Putamen (tissue), 1 donor: ENCODE measurements around the gene PLA2G12B.
"Not testable (repeated sequence)": the region's sequence is repeated elsewhere in the genome, so short reads cannot be mapped to it uniquely, and the experiment has no call there.

Source experiments
- DNase-seq: peaks from one replicate; pipeline ENCODE4 v3.0.0-alpha.2; 2016; ENCODE audit warnings: low spot score

Gene PLA2G12B, protein sequence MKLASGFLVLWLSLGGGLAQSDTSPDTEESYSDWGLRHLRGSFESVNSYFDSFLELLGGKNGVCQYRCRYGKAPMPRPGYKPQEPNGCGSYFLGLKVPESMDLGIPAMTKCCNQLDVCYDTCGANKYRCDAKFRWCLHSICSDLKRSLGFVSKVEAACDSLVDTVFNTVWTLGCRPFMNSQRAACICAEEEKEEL

DNA sequence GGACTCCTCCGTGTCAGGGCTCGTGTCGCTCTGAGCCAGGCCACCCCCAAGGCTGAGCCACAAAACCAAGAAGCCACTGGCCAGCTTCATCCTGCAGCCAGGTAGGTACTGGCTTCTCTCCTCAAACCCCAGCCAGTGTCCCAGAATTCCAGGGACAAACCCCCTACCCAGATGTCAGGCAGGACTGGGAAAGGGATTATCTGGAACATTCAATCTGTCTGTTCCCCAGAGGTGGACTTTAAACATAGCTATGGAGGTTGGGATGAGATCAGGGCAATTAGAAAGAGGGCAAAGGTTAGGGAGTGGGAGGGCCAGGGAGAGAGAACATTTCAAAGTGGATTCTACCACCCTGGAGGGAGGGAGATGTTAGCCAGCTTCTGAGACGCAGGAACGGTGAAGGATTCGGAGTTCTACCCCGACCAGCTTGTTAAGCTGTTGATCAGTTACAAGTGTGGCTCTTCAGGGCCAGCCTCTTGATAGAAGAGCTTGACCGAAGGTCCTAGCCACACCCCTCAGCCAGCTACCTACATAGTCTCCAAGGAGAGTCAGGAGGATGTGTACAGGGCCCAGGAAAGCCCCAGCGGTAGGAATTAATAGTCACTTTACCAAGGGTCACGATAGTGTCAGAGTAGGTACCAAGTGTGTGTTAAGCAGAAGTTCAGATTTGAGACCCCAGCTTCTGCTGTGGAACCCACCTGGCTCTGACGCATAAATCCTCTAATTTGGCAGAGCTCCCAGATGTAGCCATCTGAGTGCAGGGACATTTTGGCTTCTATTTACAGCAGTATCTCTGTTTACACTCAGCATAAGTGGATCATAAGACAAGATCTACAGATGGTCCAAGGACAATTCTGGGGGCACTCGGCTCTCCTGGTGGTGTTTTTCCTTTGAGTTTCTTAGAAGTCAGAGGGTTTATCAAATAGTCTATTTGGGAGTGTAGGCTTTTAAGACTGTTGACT lies at the start of gene PLA2G12B:
Gene PLA2G12B, minus strand, starts transcription at position 211 of the 959 bp plus-strand sequence. Its CDS starts 121 bp downstream, at position 90.
- DNase-seq = no peak

DNA sequence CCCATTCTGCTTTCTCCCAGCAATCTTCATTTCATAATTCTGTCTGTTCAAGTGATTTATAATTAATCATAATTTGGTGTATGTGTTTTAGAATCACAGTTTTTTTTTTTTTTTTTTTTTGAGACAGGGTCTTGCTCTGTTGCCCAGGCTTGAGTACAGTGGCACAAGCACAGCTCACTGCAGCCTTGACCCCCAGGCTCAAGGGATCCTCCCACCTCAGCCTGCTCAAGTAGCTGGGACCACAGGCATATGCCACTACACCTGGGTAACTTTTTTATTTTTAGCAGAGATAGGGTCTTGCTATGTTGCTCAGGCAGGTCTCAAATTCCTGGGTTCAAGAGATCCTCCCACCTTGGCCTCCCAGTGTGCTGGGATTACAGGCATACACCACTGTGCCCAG lies 49.2 kb upstream of the PLA2G12B start:
- DNase-seq = no peak

DNA sequence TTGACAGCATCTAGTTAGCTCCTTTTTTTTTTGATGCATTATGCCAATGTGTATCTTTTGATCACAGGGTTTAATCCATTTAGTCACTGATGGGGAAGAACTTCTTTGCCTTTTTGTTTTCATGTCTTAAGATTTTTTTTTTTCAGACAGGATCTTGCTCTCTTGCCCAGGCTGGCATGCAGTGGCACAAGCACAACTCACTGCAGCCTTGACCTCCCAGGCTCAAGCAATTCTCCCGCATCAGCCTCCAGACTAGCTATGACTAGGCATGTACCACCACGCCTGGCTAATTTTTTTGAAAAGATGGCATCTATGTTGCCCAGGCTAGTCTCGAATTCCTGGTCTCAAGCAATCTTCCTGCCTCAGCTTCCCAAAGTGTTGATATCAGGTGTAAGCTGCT lies 46.4 kb upstream of the PLA2G12B start:
- no peak for DNase-seq

DNA sequence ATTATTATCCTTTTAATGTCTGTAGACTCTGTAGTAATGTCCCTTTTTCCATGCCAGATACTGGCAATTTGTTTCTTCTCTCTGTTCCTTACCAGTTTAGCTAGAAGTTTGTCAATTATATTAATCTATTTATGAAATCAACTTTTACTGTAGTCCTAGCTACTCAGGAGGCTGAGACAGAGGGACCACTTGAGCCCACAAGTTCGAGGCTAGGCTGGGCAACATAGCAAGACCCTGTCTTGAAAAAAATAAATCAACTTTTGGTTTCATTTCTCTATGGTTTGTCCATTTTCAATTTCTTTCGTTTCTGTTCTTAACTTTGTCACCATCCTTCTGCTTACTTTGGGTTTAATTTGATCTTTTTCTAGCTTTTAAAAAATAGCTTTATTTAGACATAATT lies 42.5 kb upstream of the PLA2G12B start:
- DNase-seq = no peak

DNA sequence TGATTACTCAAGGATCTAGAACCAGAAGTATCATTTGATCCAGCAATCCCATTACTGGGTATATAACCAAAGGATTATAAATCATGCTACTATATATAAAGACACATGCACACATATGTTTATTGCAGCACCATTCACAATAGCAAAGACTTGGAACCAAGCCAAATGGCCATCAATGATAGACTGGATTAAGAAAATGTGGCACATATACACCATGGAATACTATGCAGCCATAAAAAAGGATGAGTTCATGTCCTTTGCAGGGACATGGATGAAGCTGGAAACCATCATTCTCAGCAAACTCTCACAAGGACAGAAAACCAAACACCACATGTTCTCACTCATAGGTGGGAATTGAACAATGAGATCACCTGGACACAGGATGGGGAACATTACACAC lies 40.9 kb upstream of the PLA2G12B start:
- DNase-seq = not testable (repeated sequence)

DNA sequence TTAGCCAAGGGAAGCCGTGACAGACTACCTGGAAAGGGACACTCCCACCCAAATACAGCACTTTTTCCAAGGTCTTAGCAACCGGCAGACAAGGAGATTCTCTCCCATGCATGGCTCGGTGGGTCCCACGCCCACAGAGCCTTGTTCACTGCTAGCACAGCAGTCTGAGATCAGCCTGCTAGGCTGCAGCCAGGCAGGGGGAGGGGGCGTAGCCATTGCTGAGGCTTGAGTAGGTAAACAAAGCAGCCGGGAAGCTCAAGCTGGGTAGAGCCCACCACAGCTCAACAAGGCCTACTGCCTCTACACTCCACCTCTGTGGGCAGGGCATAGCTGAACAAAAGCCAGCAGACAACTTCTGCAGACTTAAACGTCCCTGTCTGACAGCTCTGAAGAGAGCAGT lies 35.2 kb upstream of the PLA2G12B start:
- not testable (repeated sequence) for DNase-seq

DNA sequence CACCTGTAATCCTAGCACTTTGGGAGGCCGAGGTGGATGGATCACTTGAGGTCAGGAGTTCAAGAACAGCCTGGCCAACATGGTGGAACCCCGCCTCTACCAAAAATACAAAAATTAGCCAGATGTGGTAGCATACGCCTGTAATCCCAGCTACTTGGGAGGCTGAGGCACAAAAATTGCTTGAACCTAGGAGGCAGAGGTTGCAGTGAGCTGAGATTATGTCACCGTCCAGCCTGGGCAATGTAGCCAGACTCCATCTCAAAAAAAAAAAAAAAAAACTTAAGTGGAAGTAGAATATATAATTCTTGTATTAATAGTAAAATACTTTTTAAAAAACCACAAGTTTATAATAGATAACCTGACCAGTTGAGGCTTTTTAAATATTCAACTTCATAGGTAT lies 30.0 kb upstream of the PLA2G12B start:
- DNase-seq = not testable (repeated sequence)

DNA sequence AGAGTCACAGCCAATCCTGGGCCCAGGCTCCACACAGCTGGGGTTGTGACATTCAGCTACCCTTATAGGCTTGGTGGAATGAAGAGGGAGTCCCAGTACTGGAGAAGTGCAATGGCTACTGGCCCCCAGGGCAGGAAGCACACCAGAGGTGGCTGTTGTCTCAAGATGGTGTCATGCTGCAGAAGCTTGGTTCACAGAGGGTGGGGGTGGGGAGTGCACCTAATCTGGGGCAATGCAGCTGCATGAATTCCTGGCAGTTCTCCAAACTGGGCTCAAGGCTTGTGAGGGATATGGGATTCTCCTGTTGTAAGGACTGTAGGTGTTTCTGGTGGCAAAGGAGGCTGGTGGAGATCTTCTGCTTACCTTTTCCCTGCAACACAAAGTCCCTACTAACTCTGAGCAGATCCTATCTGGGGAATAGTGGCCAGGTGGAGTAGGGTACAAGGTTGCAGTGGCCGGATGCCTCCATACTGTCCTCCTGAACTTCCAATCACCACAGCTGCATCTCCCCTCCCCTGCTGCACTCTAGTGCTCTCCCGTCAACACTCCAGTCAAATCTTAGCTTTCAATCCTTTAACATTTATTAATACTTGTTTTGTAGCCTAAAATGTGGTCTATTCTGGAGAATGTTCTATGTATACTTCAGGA lies 27.4 kb upstream of the PLA2G12B start:
- no peak for DNase-seq

DNA sequence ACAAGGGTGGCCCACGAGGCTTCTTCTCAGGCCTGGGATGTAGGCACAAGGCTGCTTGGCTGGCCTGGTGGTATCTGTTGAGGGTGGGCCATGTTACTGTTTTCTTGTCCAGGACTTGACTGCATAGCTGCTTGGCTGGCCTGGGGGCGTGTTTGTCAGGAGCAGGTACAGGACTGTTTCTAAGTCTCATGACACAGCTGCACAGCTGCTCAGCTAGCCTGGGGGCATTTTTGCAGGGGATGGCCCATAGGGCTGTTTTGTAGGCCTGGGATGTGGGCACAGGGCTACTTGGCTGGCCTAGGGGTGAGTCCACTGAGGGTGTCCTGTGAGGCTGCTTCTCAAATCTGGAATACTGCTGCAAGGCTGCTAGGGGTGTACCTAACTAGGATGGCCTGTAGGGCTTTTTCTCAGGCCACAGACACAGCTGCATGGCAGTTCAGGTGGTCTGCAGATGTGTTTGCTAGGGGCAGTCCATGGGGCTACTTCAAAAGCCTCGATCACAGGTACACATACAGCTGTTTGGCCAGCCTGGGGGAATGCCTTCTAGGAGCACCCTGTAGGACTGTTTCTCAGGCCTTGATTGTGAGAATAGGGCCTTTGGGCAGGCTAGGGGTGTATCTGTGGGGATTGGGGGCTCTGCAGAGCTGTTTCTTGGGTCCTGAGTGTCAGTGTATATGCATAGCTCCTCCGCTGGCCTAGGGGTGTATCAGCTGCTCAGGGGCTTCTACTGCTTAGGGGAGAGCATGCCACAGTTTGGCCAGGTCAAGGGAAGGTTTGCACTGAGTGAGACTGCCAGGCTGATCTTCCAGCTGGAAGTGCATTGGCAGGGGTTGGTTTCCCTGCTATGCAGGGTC lies 26.6 kb upstream of the PLA2G12B start:
- no peak for DNase-seq

DNA sequence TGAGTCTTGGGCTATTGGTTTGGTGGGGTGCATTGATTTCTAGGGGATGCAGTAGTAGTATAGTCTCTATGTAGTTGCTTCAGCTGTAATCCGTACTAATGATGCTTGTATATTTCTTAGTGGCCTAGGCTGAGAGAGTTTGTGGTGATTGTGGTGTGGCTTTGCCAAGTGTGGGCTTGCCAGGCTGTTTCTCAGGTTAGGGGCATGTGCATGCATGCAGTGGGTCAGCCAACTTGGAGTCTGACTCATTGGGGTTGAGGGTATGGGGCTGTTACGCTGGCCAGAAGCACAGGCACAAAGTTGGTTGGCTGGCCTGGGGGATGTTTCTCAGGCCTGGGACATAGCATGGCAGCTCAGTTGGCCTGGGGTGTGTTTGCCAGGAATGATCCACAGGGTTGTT lies 25.7 kb upstream of the PLA2G12B start:
- DNase-seq = no peak

DNA sequence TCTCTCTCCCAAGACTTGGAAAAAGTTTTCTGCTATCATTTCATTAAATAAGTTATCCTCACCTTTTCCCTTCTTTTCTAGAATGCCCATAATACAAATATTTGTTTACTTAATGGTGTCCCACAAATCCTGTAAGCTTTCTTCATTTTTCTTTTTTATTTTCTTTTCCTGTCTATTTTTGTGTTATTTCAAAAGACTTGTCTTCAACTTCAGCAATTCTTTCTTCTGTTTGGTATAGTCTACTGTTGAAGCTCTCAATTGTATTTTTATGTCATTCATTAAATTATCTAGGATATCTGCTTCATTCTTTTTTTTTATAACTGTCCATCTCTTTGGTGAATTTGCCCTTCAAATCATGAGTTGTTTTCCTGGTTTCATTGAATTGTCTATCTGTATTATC lies 25.1 kb upstream of the PLA2G12B start:
- no peak for DNase-seq

DNA sequence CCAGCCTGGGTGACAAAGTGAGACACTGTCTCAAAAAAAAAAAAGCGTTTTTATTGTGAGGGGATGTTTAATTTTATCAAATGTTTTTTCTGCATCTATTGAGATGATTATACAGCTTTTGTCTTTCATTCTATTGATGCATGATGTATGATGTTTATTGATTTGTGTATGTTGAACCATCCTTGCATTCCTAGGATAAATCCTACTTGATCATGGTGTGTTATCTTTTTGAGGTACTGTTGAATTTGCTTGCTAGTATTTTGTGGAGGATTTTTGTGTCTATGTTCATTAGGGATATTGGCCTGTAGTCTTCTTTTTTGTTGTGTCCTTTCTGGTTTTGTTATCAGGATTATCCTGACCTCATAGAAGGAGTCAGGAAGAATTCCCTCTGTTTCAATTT lies 22.3 kb upstream of the PLA2G12B start:
- DNase-seq = no peak

DNA sequence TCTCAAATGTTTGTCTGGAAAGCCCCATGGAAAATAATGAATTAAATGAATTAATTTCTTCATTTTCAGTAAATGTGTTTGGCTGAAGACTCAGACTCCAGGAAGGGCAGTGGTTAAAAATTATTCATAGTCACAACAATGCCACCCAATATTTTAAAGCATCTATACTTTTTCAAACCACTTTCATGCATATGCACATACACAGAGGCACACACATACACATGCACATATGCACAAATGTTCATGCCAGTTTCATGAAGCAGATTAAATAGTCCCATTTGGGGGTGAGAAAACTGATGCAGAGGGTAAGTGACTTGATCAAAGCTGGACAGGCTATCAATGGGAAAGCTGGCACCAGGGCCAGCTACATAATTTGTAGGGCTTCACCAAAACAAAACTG lies 1.4 kb upstream of the PLA2G12B start:
- DNase-seq = no peak

DNA sequence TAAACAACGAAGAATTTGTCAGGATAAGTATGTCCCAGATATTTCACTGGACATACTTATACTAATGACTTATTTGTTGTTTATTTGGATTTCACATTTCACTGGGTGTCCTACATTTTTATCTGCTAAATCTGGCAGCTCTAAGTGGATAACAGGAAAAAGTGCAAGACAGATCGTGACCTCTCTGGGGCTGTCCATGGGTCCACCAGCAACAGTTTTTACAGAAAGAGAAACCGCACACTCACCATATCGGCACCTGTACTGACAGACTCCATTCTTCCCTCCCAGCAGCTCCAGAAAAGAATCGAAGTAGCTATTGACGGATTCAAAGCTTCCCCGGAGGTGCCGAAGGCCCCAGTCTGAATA lies 393 bp downstream of the PLA2G12B start:
- no peak for DNase-seq

DNA sequence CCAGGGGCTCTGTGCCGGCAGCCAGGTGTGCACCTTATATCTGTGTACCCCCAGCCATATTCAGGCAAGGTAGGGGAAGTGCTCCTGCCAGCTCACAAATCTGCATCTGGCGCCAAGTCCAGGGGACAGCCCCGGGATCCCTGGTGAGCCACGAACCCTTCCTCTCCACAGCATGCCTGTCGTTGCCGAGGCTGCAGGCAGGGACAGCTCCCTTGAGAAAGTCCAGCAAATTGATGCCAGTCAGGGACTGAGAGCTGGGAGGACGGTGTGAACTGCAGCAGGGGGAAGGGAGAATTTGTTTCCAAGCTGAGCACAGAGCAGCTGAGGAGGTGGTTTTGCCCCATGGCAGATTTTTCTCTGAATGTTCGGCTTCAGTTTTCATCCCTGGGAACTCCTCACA lies 919 bp downstream of the PLA2G12B start:
- DNase-seq = no peak

DNA sequence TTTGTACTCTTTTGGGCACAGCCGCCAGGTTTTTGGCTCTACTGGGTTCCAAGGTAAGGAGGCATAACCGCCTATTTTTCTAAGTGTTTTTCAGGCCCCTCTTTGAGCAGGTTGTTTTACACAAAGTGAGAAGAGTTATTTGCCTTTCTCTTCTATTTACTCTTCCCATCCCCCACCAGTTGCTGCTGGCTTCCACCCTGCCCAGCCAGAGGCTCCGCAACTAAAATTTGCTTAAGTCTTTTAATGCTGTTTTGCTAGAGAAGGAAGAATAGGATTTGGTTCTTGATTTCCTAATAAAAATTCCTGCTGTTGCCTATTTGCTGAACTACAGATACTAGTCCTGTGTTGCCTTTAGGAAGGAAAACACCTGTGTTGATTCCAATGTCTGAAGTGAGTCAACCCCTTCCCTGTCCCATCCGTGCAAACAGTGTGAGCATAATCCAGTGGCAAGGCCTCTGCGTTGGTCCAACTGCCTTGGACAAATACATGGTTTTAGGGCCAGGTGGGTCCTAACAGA lies 1.9 kb downstream of the PLA2G12B start:
- DNase-seq = no peak

DNA sequence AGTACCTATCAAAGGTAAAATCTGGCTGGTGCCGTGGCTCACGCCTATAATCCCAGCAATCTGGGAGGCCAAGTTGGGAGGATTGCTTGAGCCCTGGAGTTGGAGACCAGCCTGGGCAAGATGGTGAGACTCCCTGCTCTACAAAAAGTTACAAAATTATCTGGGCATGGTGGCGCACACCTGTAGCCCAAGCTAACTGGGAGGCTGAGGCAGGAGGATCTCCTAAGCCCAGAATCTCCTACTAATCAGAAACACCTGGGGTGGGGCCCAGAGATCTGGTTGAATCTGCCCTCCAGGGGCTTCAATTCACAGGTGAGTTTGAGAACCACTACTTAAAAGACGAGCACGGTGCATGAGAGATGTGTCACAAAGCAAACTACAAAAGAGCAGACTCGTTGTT lies 2.4 kb downstream of the PLA2G12B start:
- no peak for DNase-seq

DNA sequence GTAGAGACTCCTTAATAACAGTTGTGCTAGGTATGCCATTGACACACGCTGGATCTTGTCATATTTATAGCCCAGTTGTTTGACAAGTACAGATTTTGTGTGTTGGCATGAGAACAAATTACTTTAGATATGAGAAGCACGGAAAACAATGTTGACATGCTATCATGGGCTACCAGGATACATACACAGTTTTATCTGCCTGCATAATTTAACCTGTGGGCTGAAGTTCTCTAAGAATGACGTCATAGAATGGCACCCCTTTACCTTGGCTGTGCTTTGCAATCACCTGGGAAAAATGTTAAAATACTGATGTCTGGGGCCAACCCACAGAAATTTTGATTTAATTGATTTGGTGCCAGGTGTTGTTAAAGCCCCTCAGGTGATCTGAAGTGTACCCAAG lies 2.8 kb downstream of the PLA2G12B start:
- no peak for DNase-seq

DNA sequence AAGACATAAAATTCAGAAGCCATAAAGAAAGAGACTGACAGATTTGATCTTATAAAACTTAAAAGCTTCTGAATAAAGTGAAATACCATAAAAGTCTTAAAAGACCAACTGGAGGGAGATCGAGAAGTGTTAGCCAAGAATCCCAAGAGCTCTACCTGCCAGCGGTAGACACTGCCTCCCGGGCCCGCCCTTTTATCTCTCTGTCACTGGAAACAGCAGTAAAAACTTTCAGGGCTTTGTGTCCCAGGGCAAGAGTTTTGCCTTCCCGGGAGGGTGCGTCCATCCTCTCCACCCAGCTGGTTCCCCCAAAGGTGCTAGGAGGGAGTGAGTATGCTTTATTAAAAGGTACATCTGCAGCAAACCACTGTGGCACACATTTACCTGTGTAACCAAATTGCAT lies 5.8 kb downstream of the PLA2G12B start:
- DNase-seq = no peak

DNA sequence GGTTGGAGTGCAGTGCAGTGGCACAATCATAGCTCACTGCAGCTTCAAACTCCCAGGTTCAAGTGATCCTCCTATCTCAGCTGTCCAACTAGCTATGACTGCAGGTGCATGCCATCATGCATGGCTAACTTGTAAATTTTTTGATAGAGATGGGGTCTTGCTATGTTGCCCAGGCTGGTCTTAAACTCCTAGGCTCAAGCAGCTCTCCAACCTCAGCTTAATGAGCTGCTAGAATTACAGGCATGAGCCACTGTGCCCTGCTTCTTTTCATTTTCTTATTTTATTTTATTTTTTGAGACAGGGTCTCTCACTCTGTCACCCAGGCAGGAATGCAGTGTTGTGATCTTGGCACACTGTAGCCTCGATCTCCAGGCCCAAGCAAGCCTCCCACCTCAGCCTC lies 7.6 kb downstream of the PLA2G12B start:
- DNase-seq = no peak

DNA sequence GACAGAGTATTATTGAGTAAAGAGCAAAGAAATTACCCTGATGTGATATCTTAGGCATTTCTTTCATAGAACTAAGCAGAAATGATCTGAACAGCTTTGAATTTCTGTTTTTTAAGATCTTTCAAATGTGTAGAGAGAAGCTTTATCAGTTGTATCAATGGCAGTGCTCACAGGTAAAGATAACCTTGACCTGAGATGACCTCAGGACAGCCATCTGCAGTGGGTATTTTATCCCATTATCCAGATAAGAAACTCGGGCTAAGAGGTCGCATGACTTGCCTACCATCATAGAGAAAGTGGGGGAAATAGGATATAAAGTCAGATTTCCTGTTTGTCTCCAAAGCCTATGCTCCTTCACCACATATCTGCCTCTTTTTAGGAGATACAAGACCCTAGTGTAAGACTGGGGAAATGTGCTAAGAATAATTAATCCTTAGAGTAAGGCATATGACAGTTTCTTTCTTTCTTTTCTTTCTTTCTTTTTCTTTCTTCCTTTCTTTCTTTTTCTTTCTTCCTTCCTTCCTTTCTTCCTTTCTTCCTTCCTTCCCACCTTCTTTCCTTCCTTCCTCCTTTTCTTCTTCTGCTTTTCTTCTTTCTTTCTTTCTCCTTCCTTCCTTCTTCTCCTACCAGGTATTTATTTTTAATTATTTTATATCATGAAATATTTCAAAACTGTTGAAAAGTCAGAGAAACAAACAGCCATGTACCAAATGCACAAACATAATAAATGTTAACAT lies 10.9 kb downstream of the PLA2G12B start:
- DNase-seq = no peak
